A549 (cell line): Measurements from ENCODE around the gene SPEF1. TPM values are rescaled to one million over a fixed set of nuclear protein-coding genes. Genes with fewer than 3 reads are reported as not detected.

Source experiments
- BCL3 ChIP-seq: fragments of >200 bp; sonication (Bioruptor Twin); formaldehyde crosslinking; IDR thresholded peaks from 3 replicates; pipeline ENCODE4 v1.6.1; 2016
- CEBPB ChIP-seq, 2 experiments: fragments of >200 bp in 1 of 2; sonication (Bioruptor Twin) in 1 of 2; formaldehyde crosslinking in 1 of 2; IDR thresholded peaks; 2 replicates each; pipeline ENCODE4 v1.6.1; 2012 to 2016
- HDAC2 ChIP-seq: fragments of 200-600 bp; sonication (generic); IDR thresholded peaks from 2 replicates; pipeline ENCODE4 v1.6.1; 2016
- HEYL ChIP-seq: fragments of 250-450 bp; sonication (Bioruptor Pico); IDR thresholded peaks from 2 replicates; pipeline ENCODE4 v1.8.0; 2021; ENCODE audit warnings: mild to moderate bottlenecking, moderate library complexity
- JUNB ChIP-seq: fragments of >200 bp; sonication (Bioruptor Twin); formaldehyde crosslinking; IDR thresholded peaks from 2 replicates; pipeline ENCODE4 v1.6.1; 2016
- MAFK ChIP-seq: fragments of 450-650 bp; IDR thresholded peaks from 2 replicates; pipeline ENCODE4 v1.6.1; 2014; ENCODE audit not compliant: partially characterized antibody
- MAX ChIP-seq: IDR thresholded peaks from 2 replicates; pipeline ENCODE4 v1.6.1; 2012
- MAZ ChIP-seq: fragments of 150-350 bp; IDR thresholded peaks from 2 replicates; pipeline ENCODE4 v1.6.1; 2014; ENCODE audit warnings: antibody characterized with exemption, low read depth, low read length, borderline replicate concordance
- NPAS2 ChIP-seq: fragments of 250-450 bp; sonication (Bioruptor Pico); IDR thresholded peaks from 2 replicates; pipeline ENCODE4 v1.8.0; 2022; ENCODE audit warnings: mild to moderate bottlenecking, moderate library complexity, borderline replicate concordance
- NR3C1 ChIP-seq: fragments of >200 bp; sonication (Bioruptor Twin); formaldehyde crosslinking; IDR thresholded peaks from 3 replicates; pipeline ENCODE4 v1.6.1; 2017
- PHF8 ChIP-seq: fragments of 200-600 bp; sonication (generic); IDR thresholded peaks from 2 replicates; pipeline ENCODE4 v1.6.1; 2016; ENCODE audit warnings: low read depth, mild to moderate bottlenecking, antibody characterized with exemption, moderate library complexity, borderline replicate concordance
- POLR2A ChIP-seq: IDR thresholded peaks from 2 replicates; pipeline ENCODE4 v1.6.1; 2012; ENCODE audit warnings: mild to moderate bottlenecking, low read length
- RAD21 ChIP-seq, 2 experiments: fragments of >200 bp in 1 of 2; sonication (Bioruptor Twin) in 1 of 2; formaldehyde crosslinking in 1 of 2; IDR thresholded peaks in 1 of 2; conservative IDR thresholded peaks in 1 of 2; 2 replicates in 1 of 2; 3 replicates in 1 of 2; pipeline ENCODE4 v1.6.1; 2012 to 2018; ENCODE audit warnings: inconsistent platforms in 1 of 2
- RCOR1 ChIP-seq: fragments of 150-350 bp; IDR thresholded peaks from 2 replicates; pipeline ENCODE4 v1.6.1; 2014; ENCODE audit warnings: antibody characterized with exemption, low read length, low read depth
- SREBF2 ChIP-seq: fragments of 450-650 bp; IDR thresholded peaks from 2 replicates; pipeline ENCODE4 v1.6.1; 2014; ENCODE audit warnings: mild to moderate bottlenecking, moderate library complexity
- TFCP2L1 ChIP-seq: fragments of 250-450 bp; sonication (Bioruptor Pico); IDR thresholded peaks from 2 replicates; pipeline ENCODE4 v1.5.0; 2021; ENCODE audit warnings: mild to moderate bottlenecking
- USF2 ChIP-seq: fragments of 450-650 bp; IDR thresholded peaks from 2 replicates; pipeline ENCODE4 v1.6.1; 2014; ENCODE audit warnings: antibody characterized with exemption
- ZFP36 ChIP-seq: fragments of 450-650 bp; IDR thresholded peaks from 2 replicates; pipeline ENCODE4 v1.6.1; 2014; ENCODE audit warnings: borderline replicate concordance; ENCODE audit not compliant: partially characterized antibody
- ZNF302 ChIP-seq: fragments of 250-450 bp; sonication (Bioruptor Pico); IDR thresholded peaks from 2 replicates; pipeline ENCODE4 v1.9.0; 2021; ENCODE audit warnings: inconsistent platforms, mild to moderate bottlenecking, moderate library complexity
- ZSCAN20 ChIP-seq: fragments of 250-450 bp; sonication (Bioruptor Pico); IDR thresholded peaks from 2 replicates; pipeline ENCODE4 v1.8.0; 2022; ENCODE audit warnings: mild to moderate bottlenecking, moderate library complexity
- polyA plus RNA-seq, 4 experiments: library from polyadenylated mRNA; depleted of rRNA in 3 of 4; stranded (reverse); fragments of >200 nt; fragmentation: RNase III in 1 of 4; extraction: RNeasy Plus Mini Kit Qiagen cat#74134 plus additional on column Dnase treatment in 1 of 4; gene quantifications; 2 replicates in 3 of 4; 3 replicates in 1 of 4; pipeline ENCODE4 v1.2.3, GENCODE V29; 2011 to 2017
- TF ChIP-seq, protein P1 (sequence below): fragments of 200-600 bp; sonication (generic); IDR thresholded peaks from 2 replicates; pipeline ENCODE4 v1.6.1; 2016; ENCODE audit warnings: antibody characterized with exemption, mild to moderate bottlenecking, moderate library complexity
- TF ChIP-seq, protein P2 (sequence below): fragments of 150-350 bp; IDR thresholded peaks from 2 replicates; pipeline ENCODE4 v1.6.1; 2014; ENCODE audit warnings: low read depth, mild to moderate bottlenecking, low read length

SPEF1 gene
- polyA plus RNA-seq, 2 of the 4 experiments (the other 2 are of a cell fraction), result 0.41 to 1.3 TPM

DNA sequence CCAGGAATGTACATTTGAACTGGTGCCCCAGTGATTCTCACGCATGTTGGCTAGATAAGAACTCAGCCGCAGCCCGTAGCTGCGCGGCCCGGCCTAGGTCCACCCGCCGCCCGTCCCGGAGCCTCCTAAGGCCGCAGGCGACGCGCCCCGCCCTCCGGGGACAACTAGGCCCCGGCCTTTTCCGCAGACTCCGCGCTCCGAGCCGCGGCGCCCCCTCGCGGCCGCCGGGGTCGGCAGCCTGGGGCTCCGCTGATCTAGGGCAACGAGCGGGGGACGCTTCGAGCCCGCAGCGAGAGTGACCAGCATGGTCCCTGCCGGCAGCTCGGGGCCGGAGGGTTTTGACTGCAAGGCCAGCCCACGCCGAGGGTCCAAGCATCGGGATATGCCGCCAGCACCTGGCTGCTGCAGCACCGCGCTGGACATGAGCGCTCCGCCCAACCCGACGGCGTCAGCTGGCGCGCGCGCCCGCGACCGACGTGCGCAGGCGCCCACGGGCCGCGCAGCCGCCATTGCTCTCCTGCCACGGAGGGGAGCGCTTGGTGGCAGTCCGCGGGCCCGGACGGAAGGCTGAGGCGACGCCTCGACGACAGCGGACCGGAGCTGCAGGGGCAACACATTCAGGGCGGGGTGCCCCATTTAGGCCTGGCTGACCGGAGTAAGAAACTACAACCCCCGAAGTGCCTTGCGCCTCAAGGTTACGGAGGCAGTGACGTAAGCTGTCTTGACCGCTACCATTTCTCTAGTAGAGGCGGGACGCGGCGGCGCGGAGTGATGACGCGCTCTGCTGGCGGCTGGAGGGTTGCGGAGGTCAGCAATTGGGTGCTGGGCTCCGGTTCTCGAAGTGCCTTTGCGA is 39.0 kb upstream of the SPEF1 start, which contains the start of gene AP5S1 (continued):
- TF ChIP-seq BCL3, result peak; percentile 93
- no peak for TF ChIP-seq SREBF2
- TF ChIP-seq, protein P1, sequence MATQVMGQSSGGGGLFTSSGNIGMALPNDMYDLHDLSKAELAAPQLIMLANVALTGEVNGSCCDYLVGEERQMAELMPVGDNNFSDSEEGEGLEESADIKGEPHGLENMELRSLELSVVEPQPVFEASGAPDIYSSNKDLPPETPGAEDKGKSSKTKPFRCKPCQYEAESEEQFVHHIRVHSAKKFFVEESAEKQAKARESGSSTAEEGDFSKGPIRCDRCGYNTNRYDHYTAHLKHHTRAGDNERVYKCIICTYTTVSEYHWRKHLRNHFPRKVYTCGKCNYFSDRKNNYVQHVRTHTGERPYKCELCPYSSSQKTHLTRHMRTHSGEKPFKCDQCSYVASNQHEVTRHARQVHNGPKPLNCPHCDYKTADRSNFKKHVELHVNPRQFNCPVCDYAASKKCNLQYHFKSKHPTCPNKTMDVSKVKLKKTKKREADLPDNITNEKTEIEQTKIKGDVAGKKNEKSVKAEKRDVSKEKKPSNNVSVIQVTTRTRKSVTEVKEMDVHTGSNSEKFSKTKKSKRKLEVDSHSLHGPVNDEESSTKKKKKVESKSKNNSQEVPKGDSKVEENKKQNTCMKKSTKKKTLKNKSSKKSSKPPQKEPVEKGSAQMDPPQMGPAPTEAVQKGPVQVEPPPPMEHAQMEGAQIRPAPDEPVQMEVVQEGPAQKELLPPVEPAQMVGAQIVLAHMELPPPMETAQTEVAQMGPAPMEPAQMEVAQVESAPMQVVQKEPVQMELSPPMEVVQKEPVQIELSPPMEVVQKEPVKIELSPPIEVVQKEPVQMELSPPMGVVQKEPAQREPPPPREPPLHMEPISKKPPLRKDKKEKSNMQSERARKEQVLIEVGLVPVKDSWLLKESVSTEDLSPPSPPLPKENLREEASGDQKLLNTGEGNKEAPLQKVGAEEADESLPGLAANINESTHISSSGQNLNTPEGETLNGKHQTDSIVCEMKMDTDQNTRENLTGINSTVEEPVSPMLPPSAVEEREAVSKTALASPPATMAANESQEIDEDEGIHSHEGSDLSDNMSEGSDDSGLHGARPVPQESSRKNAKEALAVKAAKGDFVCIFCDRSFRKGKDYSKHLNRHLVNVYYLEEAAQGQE, result no peak
- peak; percentile 88 for TF ChIP-seq MAFK
- peak; percentile 75 to 98 for TF ChIP-seq RAD21 (conservative IDR thresholded peaks at IDR 0.05 in 1 of 2, IDR thresholded peaks at IDR 0.05 in 1 of 2)
- TF ChIP-seq ZNF302 (CRISPR knock-in tag), result no peak
- TF ChIP-seq MAX, result peak; percentile 87
- TF ChIP-seq NPAS2, result peak; percentile 32; the same call in 1 of the 2 replicates
- peak; percentile 88 for TF ChIP-seq POLR2A
- no peak for TF ChIP-seq USF2
- TF ChIP-seq NR3C1, result no peak
- peak in 1 of 2 experiments; percentile 4; a peak in 1 of 4 replicates for TF ChIP-seq CEBPB (IDR thresholded peaks at IDR 0.05)
- no peak for TF ChIP-seq HDAC2
- no peak for TF ChIP-seq RCOR1
- TF ChIP-seq JUNB, result no peak
- no peak for TF ChIP-seq ZFP36
- peak; percentile 96; the same call in 1 of the 2 replicates for TF ChIP-seq MAZ
- peak; percentile 87; the same call in 1 of the 2 replicates for TF ChIP-seq PHF8
- TF ChIP-seq TFCP2L1, result peak; percentile 18; the same call in 1 of the 2 replicates
- TF ChIP-seq, protein P2, sequence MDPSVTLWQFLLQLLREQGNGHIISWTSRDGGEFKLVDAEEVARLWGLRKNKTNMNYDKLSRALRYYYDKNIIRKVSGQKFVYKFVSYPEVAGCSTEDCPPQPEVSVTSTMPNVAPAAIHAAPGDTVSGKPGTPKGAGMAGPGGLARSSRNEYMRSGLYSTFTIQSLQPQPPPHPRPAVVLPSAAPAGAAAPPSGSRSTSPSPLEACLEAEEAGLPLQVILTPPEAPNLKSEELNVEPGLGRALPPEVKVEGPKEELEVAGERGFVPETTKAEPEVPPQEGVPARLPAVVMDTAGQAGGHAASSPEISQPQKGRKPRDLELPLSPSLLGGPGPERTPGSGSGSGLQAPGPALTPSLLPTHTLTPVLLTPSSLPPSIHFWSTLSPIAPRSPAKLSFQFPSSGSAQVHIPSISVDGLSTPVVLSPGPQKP, result no peak
- no peak for TF ChIP-seq ZSCAN20 (CRISPR knock-in tag)
- no peak for TF ChIP-seq HEYL (CRISPR knock-in tag)
